DND-41 (cell line): Measurements from ENCODE around the gene OSTF1.

Experiments used
- ATAC-seq: fragments of 200-7000 bp; cut with Tn5 transposase; 3 replicates; pipeline ENCODE4 v1.9.1; 2021; ENCODE audit warnings: low read depth; ENCODE audit not compliant: insufficient read depth
- DNase-seq: peaks from one replicate; pipeline ENCODE4 v3.0.0-alpha.2; 2020
- H2AFZ ChIP-seq: 2 replicates; pipeline ENCODE4 v1.6.0; 2012; ENCODE audit warnings: low read depth, low read length
- H3K27ac ChIP-seq: 2 replicates; pipeline ENCODE4 v1.5.1; 2012; ENCODE audit warnings: low read length, inconsistent platforms
- H3K27me3 ChIP-seq: fragments of 200-600 bp; sonication (generic); 2 replicates; pipeline ENCODE4 v1.6.0; 2012; ENCODE audit warnings: low read length, mild to moderate bottlenecking, inconsistent platforms; ENCODE audit not compliant: insufficient read depth, poor library complexity
- H3K36me3 ChIP-seq: 2 replicates; pipeline ENCODE4 v1.5.1; 2012; ENCODE audit warnings: low read length, inconsistent platforms; ENCODE audit not compliant: insufficient read depth
- H3K4me1 ChIP-seq: 2 replicates; pipeline ENCODE4 v1.5.1; 2012; ENCODE audit warnings: mild to moderate bottlenecking, low read length; ENCODE audit not compliant: insufficient read depth
- H3K4me2 ChIP-seq: 2 replicates; pipeline ENCODE4 v1.6.0; 2012; ENCODE audit warnings: mild to moderate bottlenecking, moderate library complexity, low read length, inconsistent platforms; ENCODE audit not compliant: insufficient read depth
- H3K4me3 ChIP-seq, 2 experiments: fragments of 200-600 bp in 1 of 2; shearing (Covaris generic) in 1 of 2; 2 replicates each; pipeline ENCODE4 v1.5.1; 2012 to 2016; ENCODE audit warnings: inconsistent platforms in 2 of 2, low read length in 2 of 2, mild to moderate bottlenecking in 2 of 2, low read depth in 1 of 2, moderate library complexity in 1 of 2
- H3K79me2 ChIP-seq: 2 replicates; pipeline ENCODE4 v1.6.0; 2012; ENCODE audit warnings: low read length, inconsistent platforms; ENCODE audit not compliant: insufficient read depth
- H3K9ac ChIP-seq: 2 replicates; pipeline ENCODE4 v1.6.0; 2012; ENCODE audit warnings: low read depth, mild to moderate bottlenecking, inconsistent platforms, low read length, moderate library complexity
- H3K9me3 ChIP-seq: 2 replicates; pipeline ENCODE4 v1.5.1; 2012; ENCODE audit warnings: low read length, moderate library complexity, mild to moderate bottlenecking, inconsistent platforms; ENCODE audit not compliant: insufficient read depth, severe bottlenecking
- H4K20me1 ChIP-seq: 2 replicates; pipeline ENCODE4 v1.6.0; 2012; ENCODE audit warnings: low read length; ENCODE audit not compliant: insufficient read depth
- EZH2 ChIP-seq: IDR thresholded peaks from 3 replicates; pipeline ENCODE4 v1.6.1; 2012; ENCODE audit warnings: borderline replicate concordance, low read depth, mild to moderate bottlenecking, moderate library complexity, low read length, inconsistent platforms; ENCODE audit not compliant: severe bottlenecking
- TF ChIP-seq, protein P1 (sequence below): IDR thresholded peaks from 2 replicates; pipeline ENCODE4 v1.5.1; 2012; ENCODE audit warnings: borderline replicate concordance, low read length, moderate library complexity, mild to moderate bottlenecking; ENCODE audit not compliant: poor library complexity, severe bottlenecking; ENCODE audit errors: extremely low read depth

OSTF1 gene

DNA sequence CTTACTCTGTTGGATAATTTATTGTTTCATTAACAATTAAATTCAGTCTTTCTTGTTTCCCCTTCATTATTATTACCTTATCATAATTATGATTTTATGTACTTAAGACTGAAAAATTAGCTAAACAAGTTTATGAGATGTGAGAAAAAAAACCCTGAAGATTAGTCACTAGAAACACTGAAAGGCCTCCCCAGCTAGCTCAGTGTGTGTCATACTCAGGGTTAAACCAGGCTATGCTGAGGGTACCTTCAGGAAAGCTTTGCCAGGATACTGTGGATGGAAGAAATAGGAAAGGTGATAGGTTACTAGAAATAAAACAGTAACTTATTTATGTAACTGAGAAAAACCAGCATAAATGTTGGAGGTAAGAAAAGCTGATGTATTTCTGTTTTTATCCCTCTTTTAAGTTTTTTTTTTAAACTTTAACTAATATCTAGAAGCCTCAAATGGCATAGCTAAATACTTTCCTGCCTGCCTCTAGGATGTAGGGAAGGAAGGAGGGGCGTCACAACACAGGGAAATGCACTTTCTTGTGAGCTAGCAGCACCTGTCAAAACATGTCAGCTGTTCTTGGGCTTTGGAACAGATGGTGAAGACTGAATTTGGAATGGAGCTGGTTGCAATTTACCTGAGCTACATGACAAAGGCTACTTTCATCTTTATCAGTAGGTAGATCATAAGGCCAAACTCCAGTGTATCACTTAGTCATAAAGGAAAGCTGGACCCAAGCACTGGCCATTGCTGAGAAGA lies 24.6 kb upstream of the OSTF1 start:
- Histone ChIP-seq H3K9me3 (no peaks in the 10 kb centered on the region), H3K4me1 (no peaks in the 10 kb centered on the region), H3K36me3 (no peaks in the 10 kb centered on the region), H2AFZ (no peak overlapping the region), H3K4me3 (no peak overlapping the region), H3K27ac (no peak overlapping the region), H3K27me3 (no peaks in the 10 kb centered on the region), H3K4me2 (no peak overlapping the region), H4K20me1 (no peaks in the 10 kb centered on the region), H3K79me2 (no peaks in the 10 kb centered on the region), H3K9ac (no peak overlapping the region)
- ATAC-seq (no peak), DNase-seq (no peak)
- no peak for TF ChIP-seq EZH2

DNA sequence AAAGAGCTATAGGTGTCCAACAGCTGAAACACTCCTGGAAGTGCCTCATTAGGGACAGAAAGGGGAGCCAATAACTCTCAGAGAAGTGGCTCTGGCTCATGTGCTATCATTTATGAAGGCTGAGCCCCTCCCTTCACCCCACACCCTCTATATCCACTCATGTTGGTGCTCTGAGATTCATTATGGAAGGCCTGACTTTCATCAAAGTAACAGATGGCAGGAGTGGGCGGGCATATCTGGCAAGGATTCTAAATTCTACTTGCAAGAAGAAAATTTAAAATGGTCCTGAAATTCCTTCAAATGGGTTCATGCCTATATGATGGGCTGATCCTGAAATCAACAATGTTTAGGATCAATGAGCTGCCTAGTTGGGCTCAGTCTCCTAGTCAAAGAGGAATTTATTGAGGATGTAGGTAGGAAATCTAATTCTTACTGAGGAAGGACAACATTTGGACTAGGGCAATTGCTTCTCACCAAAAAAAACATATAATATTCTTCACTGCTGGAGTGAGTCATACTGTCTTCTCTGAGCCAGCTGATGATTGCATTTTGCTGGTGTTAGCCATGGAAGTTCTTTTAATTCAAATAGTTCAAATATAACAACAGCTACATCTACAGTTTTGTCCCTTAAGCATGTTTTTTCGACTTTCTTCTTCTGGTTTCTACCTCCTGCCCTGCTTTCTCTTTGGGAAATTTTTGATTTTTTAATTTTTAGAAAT lies 23.8 kb upstream of the OSTF1 start:
- ATAC-seq = no peak
- Histone ChIP-seq H3K9me3 (no peaks in the 10 kb centered on the region), H3K9ac (no peak overlapping the region), H3K4me3 (no peak overlapping the region), H3K4me2 (no peak overlapping the region), H3K4me1 (no peaks in the 10 kb centered on the region), H3K27me3 (no peaks in the 10 kb centered on the region), H3K36me3 (no peaks in the 10 kb centered on the region), H3K79me2 (no peaks in the 10 kb centered on the region), H3K27ac (no peak overlapping the region), H4K20me1 (no peaks in the 10 kb centered on the region), H2AFZ (no peak overlapping the region)
- TF ChIP-seq, protein P1, sequence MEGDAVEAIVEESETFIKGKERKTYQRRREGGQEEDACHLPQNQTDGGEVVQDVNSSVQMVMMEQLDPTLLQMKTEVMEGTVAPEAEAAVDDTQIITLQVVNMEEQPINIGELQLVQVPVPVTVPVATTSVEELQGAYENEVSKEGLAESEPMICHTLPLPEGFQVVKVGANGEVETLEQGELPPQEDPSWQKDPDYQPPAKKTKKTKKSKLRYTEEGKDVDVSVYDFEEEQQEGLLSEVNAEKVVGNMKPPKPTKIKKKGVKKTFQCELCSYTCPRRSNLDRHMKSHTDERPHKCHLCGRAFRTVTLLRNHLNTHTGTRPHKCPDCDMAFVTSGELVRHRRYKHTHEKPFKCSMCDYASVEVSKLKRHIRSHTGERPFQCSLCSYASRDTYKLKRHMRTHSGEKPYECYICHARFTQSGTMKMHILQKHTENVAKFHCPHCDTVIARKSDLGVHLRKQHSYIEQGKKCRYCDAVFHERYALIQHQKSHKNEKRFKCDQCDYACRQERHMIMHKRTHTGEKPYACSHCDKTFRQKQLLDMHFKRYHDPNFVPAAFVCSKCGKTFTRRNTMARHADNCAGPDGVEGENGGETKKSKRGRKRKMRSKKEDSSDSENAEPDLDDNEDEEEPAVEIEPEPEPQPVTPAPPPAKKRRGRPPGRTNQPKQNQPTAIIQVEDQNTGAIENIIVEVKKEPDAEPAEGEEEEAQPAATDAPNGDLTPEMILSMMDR = no peak
- TF ChIP-seq EZH2 = no peak
- no peak for DNase-seq

DNA sequence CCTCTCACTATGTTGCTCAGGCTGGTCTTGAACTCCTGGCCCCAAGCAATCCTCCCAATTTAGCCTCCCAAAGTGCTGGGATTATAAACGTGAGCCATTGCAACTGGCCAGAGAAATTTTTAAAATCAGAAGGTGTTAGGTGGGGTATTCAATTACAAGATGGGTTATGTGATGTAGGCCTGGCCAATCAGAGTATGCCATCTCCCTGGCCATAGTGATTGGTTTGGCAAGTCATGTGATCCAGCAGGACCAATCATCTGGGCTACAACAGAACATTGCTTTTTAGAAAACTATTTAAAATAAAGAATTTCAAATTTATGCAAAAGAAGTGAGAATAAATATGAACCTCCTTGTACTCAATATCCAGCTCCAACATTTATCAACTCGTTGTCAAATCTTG lies 22.8 kb upstream of the OSTF1 start:
- no peak for DNase-seq
- Histone ChIP-seq H3K27ac (no peak overlapping the region), H2AFZ (no peak overlapping the region), H3K4me1 (no peaks in the 10 kb centered on the region), H3K27me3 (no peaks in the 10 kb centered on the region), H3K9me3 (no peaks in the 10 kb centered on the region), H3K79me2 (no peaks in the 10 kb centered on the region), H3K4me2 (no peak overlapping the region), H3K4me3 (no peak overlapping the region), H4K20me1 (no peaks in the 10 kb centered on the region), H3K9ac (no peak overlapping the region), H3K36me3 (no peaks in the 10 kb centered on the region)
- no peak for TF ChIP-seq EZH2
- TF ChIP-seq, protein P1 = no peak
- no peak for ATAC-seq

DNA sequence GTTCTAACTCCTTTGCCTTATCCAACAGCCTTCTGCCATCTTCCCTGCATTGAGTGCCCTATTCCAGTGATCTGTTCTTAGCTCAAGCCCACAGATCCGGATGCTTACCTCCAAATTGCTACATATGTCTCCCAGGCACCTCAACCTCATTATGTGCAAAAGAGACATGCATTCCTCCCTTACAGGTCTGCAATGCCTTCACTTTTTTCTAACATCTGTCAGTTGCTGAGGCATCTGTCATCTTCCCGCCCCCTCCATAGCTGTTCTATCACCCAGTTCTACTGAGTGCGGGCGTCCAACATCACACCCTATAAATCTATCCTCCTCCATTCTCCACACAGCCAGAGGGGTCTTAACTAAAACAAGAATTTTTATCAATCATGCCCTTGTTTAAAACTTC lies 20.4 kb upstream of the OSTF1 start:
- H3K4me3 ChIP-seq = no peak overlapping the region
- H3K27me3 ChIP-seq = no peaks in the 10 kb centered on the region
- H3K27ac ChIP-seq = no peak overlapping the region
- ATAC-seq = no peak
- H3K4me2 ChIP-seq = no peak overlapping the region
- H3K79me2 ChIP-seq = no peaks in the 10 kb centered on the region
- no peaks in the 10 kb centered on the region for H4K20me1 ChIP-seq
- H3K4me1 ChIP-seq = no peaks in the 10 kb centered on the region
- H3K9me3 ChIP-seq = no peaks in the 10 kb centered on the region
- TF ChIP-seq, protein P1 = no peak
- no peak for TF ChIP-seq EZH2
- DNase-seq = no peak
- H2AFZ ChIP-seq = no peak overlapping the region
- no peak overlapping the region for H3K9ac ChIP-seq
- H3K36me3 ChIP-seq = no peaks in the 10 kb centered on the region
